Urinary bladder (tissue), 4 donors: ENCODE results near the gene NAV2. TPM values are rescaled to one million over a fixed set of nuclear protein-coding genes. Genes with fewer than 3 reads are reported as not detected.

Experiments used
- DNase-seq: peaks from one replicate; pipeline ENCODE4 v3.0.0-alpha.2; 2015; ENCODE audit errors: extremely low spot score
- H3K27ac ChIP-seq: one replicate; pipeline ENCODE4 v1.5.1; 2013; ENCODE audit warnings: low read depth, mild to moderate bottlenecking, moderate library complexity
- H3K36me3 ChIP-seq: one replicate; pipeline ENCODE4 v1.6.1; 2013; ENCODE audit warnings: mild to moderate bottlenecking, moderate library complexity; ENCODE audit not compliant: insufficient read depth
- H3K4me1 ChIP-seq: one replicate; pipeline ENCODE4 v1.6.1; 2013; ENCODE audit warnings: mild to moderate bottlenecking, moderate library complexity; ENCODE audit not compliant: insufficient read depth
- H3K4me3 ChIP-seq: one replicate; pipeline ENCODE4 v1.5.1; 2013; ENCODE audit warnings: low read depth, low read length
- WGBS: extraction: QIAGEN DNeasy Blood & Tissue Kit; methylation state at CpG from one replicate; pipeline ENCODE4 v1.1.7; 2013; 5-methylcytosine and 5-hydroxymethylcytosine counted together
- polyA plus RNA-seq: library from polyadenylated mRNA; stranded (reverse); fragments of 200-250 nt; gene quantifications from one replicate; pipeline ENCODE4 v1.2.3, GENCODE V29; 2013
- total RNA-seq: library from RNA; depleted of rRNA; stranded (reverse); fragments of >200 nt; gene quantifications from one replicate; pipeline ENCODE4 v1.2.3, GENCODE V29; 2014
- donor health status: healthy with polysubstance abuse.
- donor health status: healthy.

Gene NAV2
- total and polyA plus RNA-seq, 2 donors: 7.8 to 10.6 TPM

DNA sequence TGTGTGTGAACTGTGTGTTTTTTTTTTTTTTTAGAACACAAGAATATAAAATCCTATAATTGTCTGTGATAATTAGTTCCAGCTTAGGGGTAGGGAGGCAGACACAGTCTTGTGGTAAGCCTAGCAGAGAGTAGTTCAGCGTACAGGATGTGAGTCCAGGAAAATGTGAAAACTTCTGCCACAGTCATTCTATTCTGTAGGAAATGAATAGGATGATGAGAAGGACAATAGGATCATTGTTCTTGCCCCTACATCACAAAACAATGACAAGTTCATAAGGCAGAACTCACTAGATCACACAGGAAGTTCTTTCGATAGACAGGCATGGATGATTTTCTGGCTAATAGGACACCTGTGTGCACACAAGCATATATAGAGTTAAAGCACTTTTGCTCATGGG lies 132.2 kb downstream of the NAV2 start:
- Histone ChIP-seq H3K36me3 (no peaks in the 10 kb centered on the region), H3K27ac (no peak overlapping the region), H3K4me3 (no peak overlapping the region), H3K4me1 (no peaks in the 10 kb centered on the region)
- no peak for DNase-seq
- WGBS: 91% methylated on average over 2 of the region's 2 CpGs

DNA sequence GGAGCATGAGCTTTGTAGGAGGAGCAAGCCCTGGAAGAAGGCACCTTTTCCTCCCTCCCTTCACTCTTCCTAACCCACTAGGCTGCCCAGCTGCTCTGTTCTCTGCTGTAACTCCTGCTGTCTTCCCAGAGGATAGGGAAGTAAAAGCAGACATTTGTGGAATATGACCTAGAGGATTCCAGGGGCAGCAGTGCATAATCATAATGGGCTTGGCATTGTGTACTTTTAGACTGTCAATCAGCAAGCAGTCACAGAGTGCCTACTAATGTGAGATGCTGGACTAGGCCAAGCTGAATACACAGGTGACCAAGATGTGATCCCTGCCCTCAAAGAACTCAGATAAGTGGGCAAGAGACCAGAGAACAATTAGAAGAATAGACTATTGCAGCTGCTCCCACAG lies 133.0 kb downstream of the NAV2 start:
- no peaks in the 10 kb centered on the region for H3K4me1 ChIP-seq
- no peaks in the 10 kb centered on the region for H3K36me3 ChIP-seq
- no peak overlapping the region for H3K4me3 ChIP-seq
- no peak for DNase-seq
- no peak overlapping the region for H3K27ac ChIP-seq

DNA sequence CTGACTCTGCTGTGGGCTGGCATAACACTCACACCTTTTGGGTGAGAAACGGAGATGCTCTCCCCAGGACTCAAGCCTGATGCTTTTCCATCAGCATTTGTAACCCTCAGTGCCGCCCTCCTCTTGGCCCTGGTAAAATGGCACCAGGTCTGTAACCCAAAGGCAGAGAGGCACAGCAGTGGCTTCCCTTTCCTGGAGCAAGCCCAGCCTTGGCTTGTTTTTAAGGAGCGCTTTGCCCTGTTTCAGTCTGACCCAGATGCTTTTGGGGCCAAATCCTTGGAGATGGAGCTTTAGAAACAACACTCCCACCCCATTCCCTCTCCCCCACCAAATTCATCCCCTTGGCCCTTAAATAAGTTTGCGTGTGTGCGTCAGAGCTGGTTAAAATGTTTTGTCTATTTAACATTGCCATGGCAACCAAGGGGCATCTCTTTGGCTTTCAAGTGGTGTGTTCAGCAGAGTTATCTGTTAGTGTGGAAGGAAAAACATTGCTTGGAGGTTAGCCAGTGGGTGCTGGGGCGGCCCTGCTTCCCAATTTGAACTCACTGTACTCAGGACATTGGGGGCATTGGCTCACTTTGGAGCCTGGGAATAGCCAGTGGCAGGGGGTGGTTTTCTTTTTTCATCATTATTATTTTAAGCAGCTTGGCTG lies 134.1 kb downstream of the NAV2 start:
- WGBS: 75% methylated on average over 6 of the region's 6 CpGs
- Histone ChIP-seq H3K27ac (no peak overlapping the region), H3K4me1 (no peaks in the 10 kb centered on the region)

DNA sequence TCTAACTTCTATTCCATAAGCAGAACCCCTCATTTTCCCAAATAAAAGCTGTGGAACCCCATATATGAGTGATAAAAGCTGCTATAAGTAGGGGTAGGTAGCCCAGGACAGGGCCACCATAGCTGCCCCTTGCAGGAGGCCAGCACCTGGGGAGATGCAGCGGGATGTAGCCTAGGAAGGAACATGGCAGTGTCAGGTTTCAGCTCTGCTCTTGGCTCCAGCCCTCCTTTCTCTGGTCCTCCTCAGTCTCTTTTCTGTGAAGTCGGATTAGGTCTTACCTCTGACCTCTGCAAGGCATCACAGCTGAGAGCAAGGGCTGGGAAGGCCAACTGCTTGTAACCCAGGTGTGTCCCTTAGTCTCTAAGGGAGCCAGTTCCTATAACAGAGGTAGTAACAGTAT lies 135.6 kb downstream of the NAV2 start:
- Histone ChIP-seq H3K4me3 (no peak overlapping the region), H3K4me1 (no peaks in the 10 kb centered on the region), H3K36me3 (no peaks in the 10 kb centered on the region), H3K27ac (no peak overlapping the region)
- 94% methylated on average over 2 of the region's 2 CpGs for WGBS
- no peak for DNase-seq

More for the DNA sequence above, 134.1 kb downstream of the NAV2 start:
- no peak for DNase-seq
- H3K36me3 ChIP-seq: no peaks in the 10 kb centered on the region
- H3K4me3 ChIP-seq: no peak overlapping the region

- H3K4me1 ChIP-seq: no peaks in the 10 kb centered on the region
- WGBS: 77% methylated on average over 6 of the region's 6 CpGs
- H3K36me3 ChIP-seq: no peaks in the 10 kb centered on the region
- no peak overlapping the region for H3K4me3 ChIP-seq
- H3K27ac ChIP-seq: no peak overlapping the region
- DNase-seq: no peak
These were observed 136.6 kb downstream of the NAV2 start for GRCh38 chr11:19849107-19849789.

DNA sequence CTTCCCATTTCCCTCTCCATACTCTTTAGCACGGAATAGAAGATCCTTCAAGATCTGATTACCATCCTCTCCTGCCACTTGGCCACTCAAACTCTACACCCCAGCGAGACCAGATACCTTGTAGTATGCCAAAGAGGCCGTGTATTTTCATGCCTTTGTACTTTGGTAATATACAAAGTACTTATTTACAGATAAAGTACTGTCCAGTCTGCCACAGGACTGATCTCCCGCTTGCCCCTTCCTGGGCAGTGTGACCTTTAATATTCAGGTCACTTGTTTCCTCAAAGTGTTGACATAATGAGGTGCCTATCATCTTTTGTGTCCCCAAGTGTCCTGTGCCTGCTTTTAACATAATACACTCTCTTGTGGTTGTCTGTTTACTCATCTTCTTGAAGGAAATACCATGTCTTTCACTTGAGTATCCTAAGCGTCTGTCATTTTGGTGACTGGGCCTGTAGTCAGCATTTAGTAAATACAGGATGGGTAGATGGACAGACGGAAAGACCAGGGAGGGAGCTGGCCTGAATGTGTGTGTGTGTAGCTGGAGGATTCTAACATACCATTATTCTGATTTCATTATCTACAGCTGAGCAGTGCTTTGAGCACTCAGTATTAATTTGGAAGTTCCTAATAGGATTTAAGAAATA lies 137.4 kb downstream of the NAV2 start:
- Histone ChIP-seq H3K4me1 (no peaks in the 10 kb centered on the region), H3K27ac (no peak overlapping the region), H3K36me3 (no peaks in the 10 kb centered on the region), H3K4me3 (no peak overlapping the region)
- DNase-seq: no peak
- 91% methylated on average over 6 of the region's 6 CpGs for WGBS

DNA sequence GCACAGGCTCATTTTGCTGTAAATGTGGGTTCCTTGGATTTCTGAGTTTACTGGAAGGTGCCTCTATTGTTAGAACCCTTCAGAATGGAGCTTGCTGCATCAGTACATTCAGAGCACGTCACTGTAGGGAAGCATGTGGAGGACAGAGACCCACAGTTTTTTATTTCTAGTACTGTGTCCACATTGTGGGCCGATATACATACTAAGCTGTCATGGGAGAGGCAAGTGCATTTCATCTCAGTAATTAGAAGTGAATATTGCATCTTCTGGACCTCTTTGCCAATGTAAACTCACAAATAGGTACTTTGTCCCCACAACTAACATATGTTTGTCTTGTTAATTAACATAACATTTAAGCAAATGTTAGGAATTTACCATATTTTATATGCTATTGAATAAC lies 139.7 kb downstream of the NAV2 start:
- H3K27ac ChIP-seq: no peak overlapping the region
- no peaks in the 10 kb centered on the region for H3K36me3 ChIP-seq
- H3K4me1 ChIP-seq: no peaks in the 10 kb centered on the region
- DNase-seq: no peak
- H3K4me3 ChIP-seq: no peak overlapping the region
- 94% methylated on average over 2 of the region's 2 CpGs for WGBS

GRCh38 chr11:19853016-19853415 lies 140.4 kb downstream of the NAV2 start:
- Histone ChIP-seq H3K4me1 (no peaks in the 10 kb centered on the region), H3K4me3 (no peak overlapping the region), H3K27ac (no peak overlapping the region), H3K36me3 (no peaks in the 10 kb centered on the region)
- 95% methylated on average over 2 of the region's 2 CpGs for WGBS
- no peak for DNase-seq

DNA sequence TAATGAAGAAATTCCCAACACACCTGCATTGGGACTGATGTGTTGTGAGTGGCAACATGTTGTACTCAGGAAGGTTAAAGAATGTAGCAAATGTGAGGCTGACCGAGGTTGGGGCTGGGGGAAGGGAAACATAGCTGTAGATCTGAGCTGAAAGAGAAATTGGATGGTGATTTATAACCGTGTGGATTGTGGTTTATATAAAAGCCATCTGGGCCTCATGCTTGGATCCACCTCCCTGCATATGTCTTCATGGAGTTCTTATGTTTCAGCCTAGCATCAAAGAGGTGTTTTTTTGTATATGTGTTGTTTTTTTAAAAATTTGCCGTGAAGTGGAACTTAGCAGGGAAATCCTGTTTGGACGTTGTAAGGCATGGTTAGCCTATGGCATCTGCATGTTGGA lies 141.3 kb downstream of the NAV2 start:
- Histone ChIP-seq H3K27ac (no peak overlapping the region), H3K36me3 (no peaks in the 10 kb centered on the region), H3K4me1 (no peaks in the 10 kb centered on the region), H3K4me3 (no peak overlapping the region)
- no peak for DNase-seq
- WGBS: 41% methylated on average over 4 of the region's 4 CpGs

DNA sequence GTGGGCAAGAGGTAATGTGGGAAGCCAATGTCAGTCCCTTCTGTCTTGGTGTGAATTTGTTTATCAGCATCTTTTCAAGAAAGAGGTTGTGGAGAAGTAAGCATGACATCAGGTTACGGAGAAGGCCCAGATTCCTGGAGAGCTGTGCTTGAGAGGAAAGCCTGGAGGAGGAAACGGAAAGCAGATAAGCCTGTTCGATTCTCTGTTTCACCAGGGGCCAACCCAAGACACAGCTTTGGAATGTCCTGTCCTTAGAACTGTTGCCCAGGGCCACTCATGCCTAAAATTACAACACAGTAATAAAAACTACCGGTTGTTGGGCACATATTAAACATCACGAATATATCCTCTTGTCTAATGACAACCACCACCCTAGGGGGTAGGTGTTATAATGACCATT lies 148.5 kb downstream of the NAV2 start:
- no peak overlapping the region for H3K27ac ChIP-seq
- H3K36me3 ChIP-seq: no peaks in the 10 kb centered on the region
- WGBS: 69% methylated on average over 5 of the region's 5 CpGs
- no peak for DNase-seq
- no peak overlapping the region for H3K4me3 ChIP-seq
- no peaks in the 10 kb centered on the region for H3K4me1 ChIP-seq

GRCh38 chr11:19862091-19862490 lies 149.5 kb downstream of the NAV2 start:
- WGBS: 81% methylated on average over 4 of the region's 4 CpGs
- no peak overlapping the region for H3K27ac ChIP-seq
- H3K36me3 ChIP-seq: no peaks in the 10 kb centered on the region
- no peaks in the 10 kb centered on the region for H3K4me1 ChIP-seq
- DNase-seq: no peak
- no peak overlapping the region for H3K4me3 ChIP-seq

- Histone ChIP-seq H3K27ac (no peak overlapping the region), H3K36me3 (no peaks in the 10 kb centered on the region), H3K4me1 (no peaks in the 10 kb centered on the region), H3K4me3 (no peak overlapping the region)
- DNase-seq: no peak
- 43% methylated on average over 6 of the region's 6 CpGs for WGBS
These were observed 151.8 kb downstream of the NAV2 start for GRCh38 chr11:19864141-19865140.

GRCh38 chr11:19866037-19866436 lies 153.4 kb downstream of the NAV2 start:
- WGBS: 82% methylated on average over 3 of the region's 3 CpGs
- no peaks in the 10 kb centered on the region for H3K36me3 ChIP-seq
- DNase-seq: no peak
- no peaks in the 10 kb centered on the region for H3K4me1 ChIP-seq
- H3K27ac ChIP-seq: no peak overlapping the region
- no peak overlapping the region for H3K4me3 ChIP-seq
